ENCODE data around the gene CX3CL1.
"Not testable (repeated sequence)": the region's sequence is repeated elsewhere in the genome, so short reads cannot be mapped to it uniquely, and the experiment has no call there.

Gene CX3CL1

GRCh38 chr16:57382535-57383275 is 10.4 kb downstream of the CX3CL1 start:
- no peak for DNase-seq (ENCODE audit: low read depth, low spot score)

- DNase-seq (ENCODE audit: low read depth, low spot score) = no peak
These were observed 11.3 kb downstream of the CX3CL1 start for GRCh38 chr16:57383276-57384247.

- DNase-seq (ENCODE audit: low read depth, low spot score) = no peak
These were observed 12.2 kb downstream of the CX3CL1 start for GRCh38 chr16:57384248-57385070.

GRCh38 chr16:57385083-57385482 is 12.8 kb downstream of the CX3CL1 start:
- DNase-seq (ENCODE audit: low read depth, low spot score) = no peak

GRCh38 chr16:57386381-57386951 is 14.2 kb downstream of the CX3CL1 start:
- no peak for DNase-seq (ENCODE audit: low read depth, low spot score)

GRCh38 chr16:57387598-57388354 is 15.5 kb downstream of the CX3CL1 start:
- DNase-seq (ENCODE audit: low read depth, low spot score) = no peak

- DNase-seq (ENCODE audit: low read depth, low spot score) = no peak
These were observed 16.2 kb downstream of the CX3CL1 start for GRCh38 chr16:57388359-57389086.

- DNase-seq (ENCODE audit: low read depth, low spot score) = no peak
These were observed 16.8 kb downstream of the CX3CL1 start for GRCh38 chr16:57389087-57389468.

GRCh38 chr16:57390636-57391295 is 18.5 kb downstream of the CX3CL1 start:
- no peak for DNase-seq (ENCODE audit: low read depth, low spot score)

GRCh38 chr16:57391300-57391699 is 19.0 kb downstream of the CX3CL1 start:
- no peak for DNase-seq (ENCODE audit: low read depth, low spot score)

GRCh38 chr16:57391708-57392107 is 19.4 kb downstream of the CX3CL1 start:
- DNase-seq (ENCODE audit: low read depth, low spot score) = no peak

- DNase-seq (ENCODE audit: low read depth, low spot score) = no peak
These were observed 20.4 kb downstream of the CX3CL1 start for GRCh38 chr16:57392694-57393093.

GRCh38 chr16:57394444-57394843 is 22.2 kb downstream of the CX3CL1 start:
- no peak for DNase-seq (ENCODE audit: low read depth, low spot score)

- DNase-seq (ENCODE audit: low read depth, low spot score) = no peak
These were observed 22.7 kb downstream of the CX3CL1 start for GRCh38 chr16:57395026-57395425.

- no peak for DNase-seq (ENCODE audit: low read depth, low spot score)
These were observed 24.5 kb downstream of the CX3CL1 start for GRCh38 chr16:57396786-57397185.

- DNase-seq (ENCODE audit: low read depth, low spot score) = not testable (repeated sequence)
These were observed 25.2 kb downstream of the CX3CL1 start for GRCh38 chr16:57397493-57397892.

- DNase-seq (ENCODE audit: low read depth, low spot score) = no peak
These were observed 29.8 kb downstream of the CX3CL1 start for GRCh38 chr16:57401943-57402640.

- no peak for DNase-seq (ENCODE audit: low read depth, low spot score)
These were observed 31.9 kb downstream of the CX3CL1 start, which contains the start of gene CCL17 for GRCh38 chr16:57403965-57404817. TSS of gene CCL17 (plus strand) at chr16:57404767. CDS start at chr16:57413933, 9,166 bp downstream.
